GM18858 (cell line): ENCODE results near the gene VARS1.

ENCODE experiments used
- ATAC-seq: cut with Tn5 transposase; IDR thresholded peaks from one replicate; pipeline ENCODE4 v1.9.1; 2021; ENCODE audit not compliant: unreplicated experiment

VARS1 gene

GRCh38 chr6:31749301-31750036 lies 46.1 kb downstream of the VARS1 start:
- ATAC-seq = no peak
